Left renal cortex interstitium (tissue), 4 donors: Measurements from ENCODE around the gene ZNF597. TPM values are rescaled to one million over a fixed set of nuclear protein-coding genes. Genes with fewer than 3 reads are reported as not detected.

Experiments used
- DNase-seq, 4 donors: peaks; one replicate each; pipeline ENCODE4 v3.0.0-alpha.2; 2013; ENCODE audit warnings: low read depth in 4 of 4, low spot score in 2 of 4, missing footprints in 1 of 4
- polyA plus RNA-seq, 4 donors: library from polyadenylated mRNA; unstranded; fragments of 120-200 nt; gene quantifications; one replicate each; pipeline ENCODE4 v1.2.1, GENCODE V29; 2013; ENCODE audit not compliant: insufficient read length in 4 of 4

The ZNF597 gene
- 1 to 10 TPM; 3.2 to 4.5 (median 3.7) TPM for polyA plus RNA-seq

GRCh38 chr16:3443108-3444031 lies at the start of gene ZNF597, which contains the start of gene NAA60:
Gene ZNF597, minus strand, starts transcription at chr16:3443504. Its CDS starts 351 bp downstream, at chr16:3443153.
Gene NAA60, plus strand, starts transcription at chr16:3443680. Its CDS starts 32,548 bp downstream, at chr16:3476228.
- peak; percentile 53 to 80 (median 63) for DNase-seq

GRCh38 chr16:3492356-3492755 lies 49.1 kb upstream of the ZNF597 start:
- no peak for DNase-seq

- no peak for DNase-seq
Observed at GRCh38 chr16:3490911-3491629, 47.8 kb upstream of the ZNF597 start.

GRCh38 chr16:3488801-3489200 lies 45.5 kb upstream of the ZNF597 start:
- no peak for DNase-seq

GRCh38 chr16:3487521-3488410 lies 44.5 kb upstream of the ZNF597 start:
- DNase-seq = no peak

- DNase-seq = no peak
Observed at GRCh38 chr16:3486506-3487215, 43.4 kb upstream of the ZNF597 start.

GRCh38 chr16:3485821-3486505 lies 42.7 kb upstream of the ZNF597 start:
- DNase-seq = no peak

- DNase-seq = no peak
Observed at GRCh38 chr16:3485097-3485745, 41.9 kb upstream of the ZNF597 start.

GRCh38 chr16:3484318-3485096 lies 41.2 kb upstream of the ZNF597 start:
- DNase-seq = no peak

GRCh38 chr16:3482659-3483241 lies 39.4 kb upstream of the ZNF597 start:
- DNase-seq = no peak

- DNase-seq = no peak
Observed at GRCh38 chr16:3481696-3482658, 38.7 kb upstream of the ZNF597 start.

GRCh38 chr16:3480901-3481695 lies 37.8 kb upstream of the ZNF597 start:
- no peak for DNase-seq

- DNase-seq = no peak
Observed at GRCh38 chr16:3479654-3480216, 36.4 kb upstream of the ZNF597 start.

- DNase-seq = no peak
Observed at GRCh38 chr16:3478242-3478925, 35.1 kb upstream of the ZNF597 start.

GRCh38 chr16:3476409-3476808 lies 33.1 kb upstream of the ZNF597 start:
- DNase-seq = no peak
